GM21390 (cell line): ENCODE data around the gene WNK2.
"Not testable (repeated sequence)": the region's sequence is repeated elsewhere in the genome, so short reads cannot be mapped to it uniquely, and the experiment has no call there.

Source experiments
- ATAC-seq: cut with Tn5 transposase; IDR thresholded peaks from one replicate; pipeline ENCODE4 v1.9.1; 2021; ENCODE audit not compliant: unreplicated experiment

WNK2 gene

GRCh38 chr9:93183663-93184431, at the start of gene WNK2:
Gene WNK2, plus strand, starts transcription at chr9:93184139. Its CDS starts 791 bp downstream, at chr9:93184930.
- ATAC-seq: no peak

- no peak for ATAC-seq
Observed at GRCh38 chr9:93134740-93135444, 49.0 kb upstream of the WNK2 start.

GRCh38 chr9:93136011-93136440, 47.9 kb upstream of the WNK2 start:
- no peak for ATAC-seq

- ATAC-seq: no peak
Observed at GRCh38 chr9:93137362-93137761, 46.6 kb upstream of the WNK2 start.

- ATAC-seq: no peak
Observed at GRCh38 chr9:93138171-93138764, 45.7 kb upstream of the WNK2 start.

- ATAC-seq: no peak
Observed at GRCh38 chr9:93139365-93140182, 44.4 kb upstream of the WNK2 start.

GRCh38 chr9:93141771-93142483, 42.0 kb upstream of the WNK2 start:
- no peak for ATAC-seq

GRCh38 chr9:93143830-93144530, 40.0 kb upstream of the WNK2 start:
- ATAC-seq: no peak

- not testable (repeated sequence) for ATAC-seq
Observed at GRCh38 chr9:93146696-93147095, 37.2 kb upstream of the WNK2 start.

- ATAC-seq: no peak
Observed at GRCh38 chr9:93147632-93148031, 36.3 kb upstream of the WNK2 start.

GRCh38 chr9:93148721-93149120, 35.2 kb upstream of the WNK2 start:
- ATAC-seq: no peak

GRCh38 chr9:93149361-93149760, 34.6 kb upstream of the WNK2 start:
- no peak for ATAC-seq

- ATAC-seq: no peak
Observed at GRCh38 chr9:93151097-93151784, 32.7 kb upstream of the WNK2 start.

- ATAC-seq: no peak
Observed at GRCh38 chr9:93154293-93154903, 29.5 kb upstream of the WNK2 start.

- ATAC-seq: no peak
Observed at GRCh38 chr9:93155716-93156474, 28.0 kb upstream of the WNK2 start.

GRCh38 chr9:93156475-93157008, 27.4 kb upstream of the WNK2 start:
- no peak for ATAC-seq

- peak; percentile 84 for ATAC-seq
Observed at GRCh38 chr9:93159601-93160471, 24.1 kb upstream of the WNK2 start.
